Caco-2 (cell line): ENCODE measurements around the gene RPUSD3. TPM values are rescaled to one million over a fixed set of nuclear protein-coding genes. Genes with fewer than 3 reads are reported as not detected.

Experiments
- BruUV-seq: library from RNA; stranded (reverse); fragments of 400-500 nt; replicated peaks from 2 replicates; lab custom pipeline; 2021; lab: Mats Ljungman, UMichigan
- CTCF ChIA-PET: fragments of 300-600 bp; sonication (Branson Sonifier 250); formaldehyde crosslinking; loops from one replicate; lab custom pipeline; 2022; ENCODE audit warnings: antibody characterized with exemption; lab: Charles Lee
- POLR2A ChIA-PET: fragments of 300-600 bp; sonication (Branson Sonifier 250); formaldehyde crosslinking; loops from one replicate; lab custom pipeline; 2022; ENCODE audit warnings: antibody characterized with exemption; lab: Charles Lee
- DNase-seq, 2 experiments: peaks; one replicate each; pipeline versions ENCODE4 v3.0.0 to v3.0.0-alpha.2; 2020 to 2022
- H3K27me3 ChIP-seq: replicated peaks from 2 replicates; pipeline ENCODE4 v1.6.0; 2011; ENCODE audit warnings: low read length; ENCODE audit not compliant: control insufficient read depth, insufficient read depth
- H3K36me3 ChIP-seq: 2 replicates; pipeline ENCODE4 v1.5.1; 2011; ENCODE audit warnings: low read length; ENCODE audit not compliant: control insufficient read depth, insufficient read depth
- H3K4me1 ChIP-seq: fragments of 250-450 bp; sonication (Bioruptor Pico); 2 replicates; pipeline ENCODE4 v1.5.1; 2020; ENCODE audit warnings: mild to moderate bottlenecking
- H3K4me3 ChIP-seq: 2 replicates; pipeline ENCODE4 v1.5.1; 2011; ENCODE audit warnings: low read depth, mild to moderate bottlenecking, control low read depth, low read length
- H3K9me3 ChIP-seq: fragments of 250-450 bp; sonication (Bioruptor Pico); 2 replicates; pipeline ENCODE4 v1.5.1; 2020; ENCODE audit warnings: mild to moderate bottlenecking, moderate library complexity
- H3K27ac Mint-ChIP-seq: one replicate; pipeline ENCODE4 v1.8.0; 2022; ENCODE audit warnings: mixed read lengths; ENCODE audit not compliant: unreplicated experiment
- H3K27me3 Mint-ChIP-seq: one replicate; pipeline ENCODE4 v1.8.0; 2022; ENCODE audit warnings: mixed read lengths; ENCODE audit not compliant: insufficient read depth, unreplicated experiment
- H3K36me3 Mint-ChIP-seq: one replicate; pipeline ENCODE4 v1.8.0; 2022; ENCODE audit warnings: mild to moderate bottlenecking, mixed read lengths; ENCODE audit not compliant: insufficient read depth, unreplicated experiment
- H3K4me1 Mint-ChIP-seq: one replicate; pipeline ENCODE4 v1.8.0; 2022; ENCODE audit warnings: low read depth, mixed read lengths; ENCODE audit not compliant: unreplicated experiment
- H3K4me3 Mint-ChIP-seq: one replicate; pipeline ENCODE4 v1.8.0; 2022; ENCODE audit warnings: mild to moderate bottlenecking, moderate library complexity, mixed read lengths; ENCODE audit not compliant: unreplicated experiment
- H3K9me3 Mint-ChIP-seq: one replicate; pipeline ENCODE4 v1.8.0; 2022; ENCODE audit warnings: mixed read lengths; ENCODE audit not compliant: unreplicated experiment
- CTCF ChIP-seq, 2 experiments: fragments of 200-600 bp in 1 of 2; IDR thresholded peaks; 1 replicate in 1 of 2; 2 replicates in 1 of 2; pipeline versions ENCODE4 v1.5.1 to v1.8.0; 2011 to 2022; ENCODE audit warnings: antibody characterized with exemption in 1 of 2, control low read depth in 1 of 2, inconsistent platforms in 1 of 2, low read depth in 1 of 2, low read length in 1 of 2, mild to moderate bottlenecking in 1 of 2, moderate library complexity in 1 of 2; ENCODE audit not compliant: insufficient read depth in 1 of 2, severe bottlenecking in 1 of 2, unreplicated experiment in 1 of 2
- intact Hi-C: fragments of 100-400 bp; cut with micrococcal nuclease; formaldehyde crosslinking; loops from one replicate; pipeline ENCODE4 v1.10.0; 2022; ENCODE audit not compliant: unreplicated experiment
- total RNA-seq: library from RNA; stranded (reverse); gene quantifications from 2 replicates; pipeline ENCODE4 v1.2.3, GENCODE V29; 2022

RPUSD3 gene
- total RNA-seq, 1 experiment from 2014 or later, result 61.8 TPM

GRCh38 chr3:9870978-9871377 is 27.2 kb upstream of the RPUSD3 start:
- ChIA-PET POLR2A (interaction anchor here (0.6 to 0.7 kb wide), 3 partner anchors 8 to 122 kb away, joined by 3 to 5 read pairs (median 5); no protein-coding TSS in a partner anchor), CTCF (interaction anchor here (0.6 to 0.7 kb wide), 2 partner anchors 23 to 527 kb away, joined by 3 read pairs; no protein-coding TSS in a partner anchor)
- Mint-ChIP-seq H3K4me3 (no peak overlapping the region), H3K4me1 (no peaks in the 10 kb centered on the region), H3K27ac (no peak overlapping the region), H3K36me3 (no peaks in the 10 kb centered on the region), H3K9me3 (no peaks in the 10 kb centered on the region), H3K27me3 (no peaks in the 10 kb centered on the region)
- BruUV-seq, result no TSS peak
- Histone ChIP-seq H3K36me3 (no peaks in the 10 kb centered on the region), H3K9me3 (no peaks in the 10 kb centered on the region), H3K27me3 (no peaks in the 10 kb centered on the region), H3K4me3 (no peak overlapping the region), H3K4me1 (peaks cover 5% of the 10 kb centered on the region)
- no peak for DNase-seq
- TF ChIP-seq CTCF (IDR thresholded peaks at IDR 0.05; ENCODE audit: insufficient read depth in 1 of 2, low read depth in 1 of 2, low read length in 1 of 2, severe bottlenecking in 1 of 2, unreplicated experiment in 1 of 2), result no peak
- intact Hi-C loops, result no loop called here

GRCh38 chr3:9869955-9870354 is 26.1 kb upstream of the RPUSD3 start:
- Mint-ChIP-seq H3K27me3 (no peaks in the 10 kb centered on the region), H3K4me3 (no peak overlapping the region), H3K9me3 (no peaks in the 10 kb centered on the region), H3K27ac (no peak overlapping the region), H3K36me3 (no peaks in the 10 kb centered on the region), H3K4me1 (no peaks in the 10 kb centered on the region)
- POLR2A ChIA-PET, result no interaction called here
- no peak for TF ChIP-seq CTCF (IDR thresholded peaks at IDR 0.05; ENCODE audit: insufficient read depth in 1 of 2, low read depth in 1 of 2, low read length in 1 of 2, severe bottlenecking in 1 of 2, unreplicated experiment in 1 of 2)
- intact Hi-C loops, result no loop called here
- no peaks in the 10 kb centered on the region for H3K36me3 ChIP-seq
- no peak overlapping the region for H3K4me3 ChIP-seq
- H3K27me3 ChIP-seq, result no peaks in the 10 kb centered on the region
- no TSS peak for BruUV-seq
- no peak for DNase-seq
- no peaks in the 10 kb centered on the region for H3K9me3 ChIP-seq
- H3K4me1 ChIP-seq, result peaks cover 5% of the 10 kb centered on the region
- CTCF ChIA-PET, result no interaction called here

- BruUV-seq, result no TSS peak
- no peaks in the 10 kb centered on the region for H3K27me3 ChIP-seq
- Mint-ChIP-seq H3K4me3 (no peak overlapping the region), H3K27ac (no peak overlapping the region), H3K4me1 (no peaks in the 10 kb centered on the region), H3K36me3 (no peaks in the 10 kb centered on the region), H3K9me3 (no peaks in the 10 kb centered on the region), H3K27me3 (no peaks in the 10 kb centered on the region)
- ChIA-PET CTCF (no interaction called here), POLR2A (no interaction called here)
- no peak for TF ChIP-seq CTCF (IDR thresholded peaks at IDR 0.05; ENCODE audit: insufficient read depth in 1 of 2, low read depth in 1 of 2, low read length in 1 of 2, severe bottlenecking in 1 of 2, unreplicated experiment in 1 of 2)
- no peak for DNase-seq
- H3K4me3 ChIP-seq, result no peak overlapping the region
- intact Hi-C loops, result no loop called here
- H3K36me3 ChIP-seq, result no peaks in the 10 kb centered on the region
- no peaks in the 10 kb centered on the region; the same call in 1 of the 2 replicates for H3K4me1 ChIP-seq
- H3K9me3 ChIP-seq, result no peaks in the 10 kb centered on the region
Observed at GRCh38 chr3:9867106-9867505, 23.3 kb upstream of the RPUSD3 start.
